GM10847 (cell line): ENCODE data around the gene CCDC30.

Source experiments
- POLR2A ChIP-seq: IDR thresholded peaks from 2 replicates; pipeline ENCODE4 v1.6.1; 2011; ENCODE audit not compliant: insufficient read length; ENCODE audit errors: extremely low read depth

The CCDC30 gene

GRCh38 chr1:42557230-42557851 lies 94.3 kb downstream of the CCDC30 start:
- no peak for TF ChIP-seq POLR2A

- no peak for TF ChIP-seq POLR2A
Observed at GRCh38 chr1:42567038-42567437, 104.0 kb downstream of the CCDC30 start.

GRCh38 chr1:42576935-42577334 lies 113.8 kb downstream of the CCDC30 start:
- TF ChIP-seq POLR2A: no peak

- TF ChIP-seq POLR2A: no peak
Observed at GRCh38 chr1:42586016-42586415, 122.9 kb downstream of the CCDC30 start.

- TF ChIP-seq POLR2A: no peak
Observed at GRCh38 chr1:42587753-42588152, 124.7 kb downstream of the CCDC30 start.

GRCh38 chr1:42592811-42593210 lies 129.7 kb downstream of the CCDC30 start:
- TF ChIP-seq POLR2A: no peak

- no peak for TF ChIP-seq POLR2A
Observed at GRCh38 chr1:42593486-42594100, 130.5 kb downstream of the CCDC30 start.

GRCh38 chr1:42601472-42601871 lies 138.4 kb downstream of the CCDC30 start:
- no peak for TF ChIP-seq POLR2A

- no peak for TF ChIP-seq POLR2A
Observed at GRCh38 chr1:42613803-42614131, 150.7 kb downstream of the CCDC30 start.

- TF ChIP-seq POLR2A: no peak
Observed at GRCh38 chr1:42618866-42619265, 155.8 kb downstream of the CCDC30 start.

- TF ChIP-seq POLR2A: no peak
Observed at GRCh38 chr1:42620307-42620706, 157.2 kb downstream of the CCDC30 start.

- no peak for TF ChIP-seq POLR2A
Observed at GRCh38 chr1:42639116-42639515, 176.0 kb downstream of the CCDC30 start.

GRCh38 chr1:42646056-42646455 lies 183.0 kb downstream of the CCDC30 start:
- TF ChIP-seq POLR2A: no peak

- TF ChIP-seq POLR2A: no peak
Observed at GRCh38 chr1:42657201-42657600, 194.1 kb downstream of the CCDC30 start.

- TF ChIP-seq POLR2A: peak; percentile 94
Observed at GRCh38 chr1:42657981-42658876, 195.1 kb downstream of the CCDC30 start, which contains the start of gene PPIH. TSS of gene PPIH (plus strand) at chr1:42658423. CDS start at chr1:42658447, 24 bp downstream.

GRCh38 chr1:42658877-42659337 lies 195.8 kb downstream of the CCDC30 start:
- no peak for TF ChIP-seq POLR2A

GRCh38 chr1:42660907-42661500 lies 197.9 kb downstream of the CCDC30 start:
- TF ChIP-seq POLR2A: no peak
